AG09319 (cell line): Measurements from ENCODE around the gene ASIC3.
"Not testable (repeated sequence)": the region's sequence is repeated elsewhere in the genome, so short reads cannot be mapped to it uniquely, and the experiment has no call there.

Experiments
- DNase-seq: peaks from one replicate; pipeline ENCODE4 v3.0.0-alpha.2; 2010; ENCODE audit warnings: low read depth; ENCODE audit errors: extremely low read depth
- CTCF ChIP-seq: IDR thresholded peaks from 2 replicates; pipeline ENCODE4 v1.5.1; 2011; ENCODE audit warnings: low read depth, mild to moderate bottlenecking, inconsistent platforms, low read length, moderate library complexity

The ASIC3 gene

GRCh38 chr7:151035026-151035717 is 13.2 kb upstream of the ASIC3 start:
- no peak for DNase-seq
- no peak for TF ChIP-seq CTCF

GRCh38 chr7:151035902-151036301 is 12.4 kb upstream of the ASIC3 start:
- no peak for TF ChIP-seq CTCF

GRCh38 chr7:151038951-151039849 is 9.1 kb upstream of the ASIC3 start:
- no peak for TF ChIP-seq CTCF
- no peak for DNase-seq

More at GRCh38 chr7:151035902-151036301, 12.4 kb upstream of the ASIC3 start:
- DNase-seq, result no peak

- TF ChIP-seq CTCF, result no peak
- no peak for DNase-seq
Observed at GRCh38 chr7:151039850-151040548, 8.3 kb upstream of the ASIC3 start.

GRCh38 chr7:151040616-151041375 is 7.5 kb upstream of the ASIC3 start:
- no peak for TF ChIP-seq CTCF
- no peak for DNase-seq

GRCh38 chr7:151043449-151043848 is 4.9 kb upstream of the ASIC3 start:
- DNase-seq, result not testable (repeated sequence)

- no peak for TF ChIP-seq CTCF
- no peak for DNase-seq
Observed at GRCh38 chr7:151043959-151044358, 4.4 kb upstream of the ASIC3 start.
